Anterior cingulate cortex (tissue), 58 donors: Measurements from ENCODE around the gene KCNMA1.

Source experiments
- DNase-seq, 58 donors: peaks; one replicate each; lab custom pipeline; 2025; lab: John Stamatoyannopoulos, UW

KCNMA1 gene

DNA sequence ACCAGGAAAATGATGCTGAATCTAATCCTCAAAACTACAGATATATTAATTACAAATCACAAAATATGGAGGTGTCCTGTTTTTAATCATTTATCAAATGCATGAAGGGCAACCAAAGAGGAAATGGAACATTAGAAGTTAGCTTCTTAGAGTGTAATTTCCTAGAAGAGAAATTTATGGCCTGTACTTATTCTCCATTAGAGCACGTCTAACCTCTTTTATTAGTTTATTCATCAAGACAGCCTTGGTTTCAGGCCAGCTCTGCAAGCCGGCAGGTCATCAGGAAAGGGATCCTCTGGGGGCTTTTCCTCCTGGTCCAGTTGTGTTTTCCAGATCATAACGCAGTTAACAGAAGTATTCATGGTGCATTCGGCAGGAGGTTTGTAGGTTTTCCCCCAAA, 517.6 kb downstream of the KCNMA1 start:
- no peak for DNase-seq

DNA sequence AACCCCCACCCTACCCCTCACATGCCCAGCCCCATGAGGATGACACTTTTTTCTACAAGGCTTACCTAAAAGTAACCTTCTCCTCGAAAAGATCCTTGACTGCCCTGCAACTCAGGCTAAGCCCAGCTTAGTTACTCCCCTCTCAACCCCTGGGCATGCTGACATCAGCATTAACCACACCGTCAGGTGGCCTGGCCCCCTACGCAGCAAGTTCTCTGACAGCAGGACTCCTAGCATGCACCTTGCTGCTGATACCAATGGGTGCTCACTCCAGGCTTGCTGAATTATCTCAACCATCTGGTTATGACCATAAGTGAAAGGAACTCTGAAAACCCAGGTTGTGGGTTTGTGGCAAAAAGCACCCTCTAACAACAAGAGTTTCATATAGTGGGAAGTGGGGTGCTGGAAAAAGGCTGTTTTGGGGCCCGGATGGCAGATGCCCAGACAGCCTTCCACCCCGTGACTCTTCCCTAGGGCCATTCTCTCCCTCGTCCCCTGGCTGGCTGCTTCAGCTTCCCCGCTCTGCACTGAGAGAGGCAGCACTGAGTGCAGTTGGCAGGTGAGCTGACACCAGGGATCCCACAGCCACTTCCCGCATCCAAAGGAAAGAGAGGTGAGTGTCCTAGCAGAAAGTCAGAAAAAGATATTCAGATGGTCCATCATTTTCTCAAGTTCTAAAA, 518.9 kb downstream of the KCNMA1 start:
- no peak for DNase-seq

DNA sequence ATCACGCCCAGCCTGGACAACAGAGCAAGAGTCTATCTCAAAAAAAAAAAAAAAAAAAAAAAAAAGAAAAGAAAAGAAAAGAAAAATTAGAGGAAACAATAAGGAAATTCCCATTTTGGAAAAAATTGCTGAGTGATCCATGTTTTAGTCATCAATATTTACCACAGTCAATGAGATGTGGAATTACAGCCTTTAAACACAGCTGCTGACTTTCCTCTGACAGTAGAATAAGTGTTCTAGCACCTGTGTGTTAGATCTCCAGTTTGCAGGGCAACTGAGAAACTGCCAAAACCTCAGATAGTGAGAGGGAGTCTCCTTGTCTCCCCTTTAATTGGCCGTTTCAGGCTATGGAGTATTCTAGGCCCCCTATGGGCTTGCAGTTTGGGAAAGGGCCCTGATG, 520.1 kb downstream of the KCNMA1 start:
- DNase-seq: no peak

DNA sequence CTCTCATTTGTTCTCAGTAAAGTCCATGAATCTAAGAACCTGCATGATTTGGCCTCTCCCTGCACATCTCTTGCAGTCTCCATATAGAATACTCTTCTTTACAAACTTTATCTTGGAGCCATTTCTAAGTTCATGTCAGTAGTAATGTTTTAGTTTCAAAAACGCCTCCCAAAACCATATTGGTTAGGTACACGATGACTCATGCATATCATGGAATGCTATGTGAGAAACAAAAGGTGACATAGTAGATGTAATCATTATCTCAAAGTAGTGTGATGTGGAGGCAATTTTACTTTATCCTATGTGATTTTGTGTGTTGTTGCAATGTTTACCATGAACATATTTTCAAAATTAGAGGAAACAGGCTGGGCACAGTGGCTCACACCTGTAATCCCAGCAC, 520.7 kb downstream of the KCNMA1 start:
- DNase-seq: no peak

DNA sequence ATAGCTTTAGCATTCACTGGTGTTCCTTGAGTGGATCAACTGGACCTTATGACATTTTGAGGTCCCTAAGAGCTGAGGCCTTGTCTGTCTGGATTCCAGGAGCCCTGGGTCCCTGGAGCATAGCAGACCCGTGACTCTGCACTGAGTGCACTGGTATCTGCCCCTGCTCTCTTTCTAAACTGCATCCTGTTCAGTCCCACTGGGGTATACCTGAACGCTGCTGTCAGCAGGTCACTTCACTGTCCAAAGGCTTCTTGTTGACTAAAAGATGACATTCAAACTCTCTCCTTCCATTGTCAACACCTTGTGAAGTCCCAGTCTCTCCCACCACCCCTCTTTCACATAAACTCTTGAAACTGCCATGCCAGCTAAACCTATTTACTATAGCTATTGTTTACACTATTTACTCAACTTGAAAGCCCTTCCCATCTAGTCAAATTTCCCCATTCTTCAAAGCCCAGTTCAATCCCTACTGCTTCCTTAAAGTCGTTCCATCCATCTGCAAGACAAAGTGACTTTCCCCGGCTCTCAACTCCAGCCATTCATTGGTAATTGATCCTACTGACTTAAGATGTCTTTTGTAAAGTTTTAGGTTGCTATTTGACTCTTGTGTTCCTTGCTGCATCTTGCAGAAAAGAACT, 523.3 kb downstream of the KCNMA1 start:
- DNase-seq: no peak

DNA sequence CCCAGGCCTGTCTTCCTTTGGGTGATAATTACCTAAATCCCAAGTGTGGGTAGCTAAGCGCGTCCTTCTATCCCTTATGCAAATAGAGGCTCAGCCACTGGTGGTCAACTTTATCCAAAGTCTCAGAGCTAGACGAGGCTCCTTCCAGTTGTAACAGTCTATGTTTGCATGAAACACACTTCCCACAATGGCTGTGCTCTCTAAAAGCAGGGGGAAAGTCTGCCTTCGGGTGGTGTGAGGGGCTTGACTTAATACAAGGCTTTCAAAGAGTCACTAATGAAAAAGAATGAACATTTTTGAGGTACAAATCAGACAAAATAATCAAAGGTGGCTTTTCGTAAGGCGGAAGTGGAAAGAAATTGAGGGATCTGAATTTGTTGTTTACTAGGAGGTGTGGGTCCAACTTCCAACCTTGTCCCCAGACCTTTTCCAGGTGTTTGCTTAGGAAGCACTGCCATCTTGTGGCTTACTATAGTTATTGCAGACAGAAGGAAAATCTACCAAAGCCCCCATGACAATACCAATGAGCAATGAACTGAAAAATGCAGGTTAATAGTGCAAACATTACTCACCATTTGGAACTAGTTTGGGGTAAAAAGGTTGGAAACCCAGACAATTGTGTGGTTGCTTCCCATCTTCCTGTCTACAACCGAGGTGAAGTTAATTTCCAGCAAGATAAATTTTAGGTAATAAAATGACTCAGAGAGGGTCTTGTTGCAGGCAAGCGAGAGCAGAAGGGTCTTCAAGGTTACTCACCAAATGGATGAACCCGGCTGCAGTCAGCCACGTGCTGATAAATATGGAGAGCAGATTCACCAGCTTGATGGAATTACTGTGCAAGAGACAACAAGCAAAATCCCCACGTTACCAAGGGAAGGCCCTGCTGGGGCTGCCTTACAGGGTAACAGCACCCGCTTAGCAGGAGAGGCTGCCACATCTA, 525.7 kb downstream of the KCNMA1 start:
- DNase-seq: peak in 1 of 58 donors; percentile 2

DNA sequence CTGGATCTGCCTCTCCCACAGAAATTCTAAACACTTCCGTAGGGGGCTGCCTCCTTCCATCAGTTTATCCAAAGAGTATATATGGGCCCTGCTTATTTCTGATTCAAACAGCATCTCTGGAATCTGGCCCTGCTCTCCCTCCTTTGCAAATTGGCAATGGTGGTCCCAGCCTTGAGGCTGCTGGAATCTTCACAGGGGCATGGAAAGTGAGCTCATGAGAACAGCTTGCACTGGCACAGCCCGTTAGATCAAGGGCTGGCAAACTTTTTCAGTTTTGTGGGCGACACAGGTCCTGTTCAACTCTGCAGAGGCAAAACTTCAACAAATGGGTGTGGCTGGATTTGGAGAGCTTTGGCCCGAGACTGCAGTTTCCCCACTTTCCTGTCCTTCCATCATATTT, 526.9 kb downstream of the KCNMA1 start:
- DNase-seq: no peak

DNA sequence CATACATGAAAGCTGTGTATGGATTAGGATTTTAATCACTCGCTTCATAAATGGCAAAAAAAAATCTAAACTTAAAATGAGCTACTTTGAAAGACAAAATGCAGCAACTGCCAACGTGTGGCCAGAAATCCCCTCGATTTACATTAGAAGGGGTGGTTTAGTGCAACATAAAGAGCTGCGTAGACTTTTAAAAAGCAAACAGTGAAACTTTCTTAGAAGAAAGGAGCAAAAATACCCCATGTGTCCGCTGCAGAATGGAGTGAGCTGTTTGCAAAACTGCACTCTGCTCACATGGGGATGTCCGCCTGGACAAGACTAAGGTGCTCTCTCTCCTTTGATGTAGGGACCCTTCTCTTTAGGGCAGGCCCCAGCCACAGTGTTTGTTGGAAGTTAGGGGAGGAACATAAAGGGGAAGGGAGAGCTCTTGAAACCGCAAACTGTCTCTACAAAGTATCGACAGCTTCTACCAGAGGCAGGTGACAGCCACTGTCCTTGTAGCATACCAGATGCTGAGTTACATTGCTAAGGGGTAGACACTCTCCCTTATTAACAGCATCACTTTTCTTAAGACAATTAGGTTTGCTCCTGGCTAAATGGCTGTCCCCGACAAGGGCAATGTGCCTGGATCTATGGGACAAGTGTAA, 528.1 kb downstream of the KCNMA1 start:
- no peak for DNase-seq

DNA sequence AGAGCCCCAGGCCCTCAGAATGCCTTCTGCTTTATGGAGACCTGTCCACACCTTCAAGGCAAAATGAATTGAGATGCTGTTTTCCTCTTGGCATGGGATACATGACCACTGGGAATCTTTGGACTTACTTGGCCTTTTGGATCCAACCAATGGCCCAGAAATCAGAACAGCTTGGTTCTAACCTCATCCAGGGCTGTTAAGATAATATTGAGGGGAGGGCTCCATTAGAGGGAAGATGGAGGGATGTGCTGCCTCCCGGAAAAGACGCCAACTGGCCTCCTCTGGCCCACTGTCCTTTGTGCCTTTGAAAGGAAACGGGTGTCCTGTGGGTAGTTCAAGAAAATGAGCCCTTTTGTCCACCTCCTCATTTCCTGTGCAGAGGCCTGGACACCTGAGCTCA, 530.9 kb downstream of the KCNMA1 start:
- no peak for DNase-seq

DNA sequence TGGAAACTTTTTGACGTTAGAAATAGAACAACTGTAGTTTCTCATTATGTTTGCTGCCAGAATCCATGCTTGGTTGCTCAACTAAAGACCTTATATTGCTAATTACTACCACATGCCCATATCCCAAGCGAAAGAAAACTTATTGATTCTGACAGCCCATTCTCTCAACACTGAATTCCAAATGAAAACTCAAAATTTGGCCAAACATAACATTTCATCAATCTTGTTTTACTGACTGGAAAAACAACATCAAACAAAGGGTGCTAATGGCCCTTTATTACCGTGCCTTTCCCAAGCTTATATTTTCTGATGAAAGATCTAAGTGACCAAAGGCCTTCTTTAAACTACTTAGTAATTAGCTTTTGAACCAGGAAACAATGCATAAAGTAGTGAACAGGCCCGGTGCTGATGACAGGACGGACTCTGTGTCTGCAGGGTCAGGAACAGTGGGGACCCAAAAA, 531.8 kb downstream of the KCNMA1 start:
- DNase-seq: no peak

DNA sequence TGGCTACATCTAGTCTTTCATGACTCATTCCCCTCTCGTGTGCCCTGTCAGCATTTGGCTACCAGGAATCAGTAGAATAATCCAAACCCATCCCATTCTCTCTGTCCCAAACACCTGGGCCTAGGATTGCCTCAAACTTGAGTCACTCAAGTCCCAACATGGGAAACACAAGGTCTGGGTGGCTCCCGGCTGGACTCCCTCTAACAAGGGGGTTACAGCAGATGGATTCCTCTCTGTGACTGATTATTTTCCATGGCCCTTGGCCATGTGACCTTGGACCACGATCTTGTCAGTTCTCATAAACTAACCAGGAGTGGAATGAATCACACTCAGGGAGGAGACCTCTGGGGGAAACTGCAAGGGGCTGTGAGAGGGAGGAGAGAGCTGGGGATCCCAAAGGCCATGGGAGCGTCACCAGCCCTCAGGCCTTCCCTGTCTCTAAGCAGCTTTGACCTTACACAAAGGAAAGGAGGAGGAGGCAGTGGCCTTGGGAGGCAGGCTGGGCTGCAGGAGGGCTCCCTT, 533.1 kb downstream of the KCNMA1 start:
- no peak for DNase-seq

DNA sequence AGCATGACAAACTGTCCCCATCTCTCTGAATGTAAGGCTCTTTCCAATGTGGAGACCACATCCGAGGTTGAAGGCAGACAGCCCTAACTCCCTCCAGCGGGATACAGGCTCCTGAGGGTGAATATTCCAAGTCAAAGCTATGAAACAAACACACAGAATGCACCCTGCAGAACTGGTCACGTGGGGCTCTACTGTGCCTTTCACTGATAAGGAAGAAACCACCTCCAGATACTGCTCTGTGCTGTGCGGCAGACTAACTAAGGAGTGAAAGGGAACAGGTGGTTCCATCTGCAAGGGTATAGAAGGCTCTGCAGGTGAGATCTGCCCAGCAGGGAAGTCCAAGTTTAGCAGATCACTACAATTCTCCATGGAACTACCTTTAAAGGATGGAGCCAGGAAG, 534.4 kb downstream of the KCNMA1 start:
- DNase-seq: no peak

DNA sequence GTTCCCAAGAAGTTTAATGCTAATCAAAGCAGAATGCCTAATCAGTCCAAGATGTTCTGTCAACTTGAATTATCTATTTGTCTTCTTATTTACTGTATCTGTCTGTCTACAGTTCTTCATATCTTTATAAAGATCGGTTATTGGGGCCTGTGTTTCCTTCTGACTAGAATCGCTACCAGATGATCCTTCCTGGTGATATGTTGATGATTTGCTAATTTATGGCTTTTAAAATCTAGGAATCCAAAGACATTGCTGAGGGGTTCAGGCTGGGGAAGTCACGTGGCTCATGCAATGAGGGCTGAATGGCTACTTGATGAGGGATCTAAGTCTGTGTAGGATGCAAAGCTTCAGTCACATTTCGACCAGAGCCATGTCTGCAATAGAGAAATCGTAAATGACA, 536.3 kb downstream of the KCNMA1 start:
- DNase-seq: no peak

DNA sequence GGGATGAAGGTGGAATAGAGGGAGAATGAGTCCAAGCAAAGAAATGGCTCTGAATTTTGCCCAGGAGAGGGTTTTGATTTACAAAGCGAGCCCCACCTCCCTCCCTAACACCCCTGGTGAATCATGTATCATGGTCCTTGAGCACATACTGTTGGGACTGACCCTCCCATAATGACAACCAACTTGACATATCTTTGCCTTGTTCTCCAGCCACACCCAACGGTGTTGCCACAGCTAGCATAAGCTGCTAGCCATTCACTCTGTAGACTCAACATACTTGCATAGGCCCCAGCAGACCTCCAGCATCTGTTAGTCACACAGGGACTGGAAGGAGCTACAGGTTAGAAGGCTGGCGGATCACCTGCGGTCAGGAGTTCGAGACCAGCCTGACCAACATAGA, 538.5 kb downstream of the KCNMA1 start:
- no peak for DNase-seq

DNA sequence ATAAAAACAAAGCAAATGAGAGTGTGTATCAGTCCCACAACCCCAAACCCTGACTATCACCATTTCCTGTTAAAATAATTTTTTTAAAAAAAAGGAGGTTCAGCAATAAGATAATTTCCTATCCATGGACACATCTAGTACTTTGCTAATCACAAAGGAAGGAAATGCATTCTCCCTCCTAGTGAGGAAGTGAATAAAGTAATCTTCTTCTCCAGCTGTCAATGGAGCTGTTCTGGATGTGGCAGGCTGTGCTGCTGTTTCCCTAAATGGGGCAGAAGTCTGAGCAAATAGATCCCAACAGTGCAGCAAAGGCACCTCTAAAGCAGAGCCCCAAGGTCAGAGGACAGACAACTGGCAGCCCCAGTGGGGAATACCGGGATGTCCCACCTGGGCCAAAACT, 540.0 kb downstream of the KCNMA1 start:
- no peak for DNase-seq

DNA sequence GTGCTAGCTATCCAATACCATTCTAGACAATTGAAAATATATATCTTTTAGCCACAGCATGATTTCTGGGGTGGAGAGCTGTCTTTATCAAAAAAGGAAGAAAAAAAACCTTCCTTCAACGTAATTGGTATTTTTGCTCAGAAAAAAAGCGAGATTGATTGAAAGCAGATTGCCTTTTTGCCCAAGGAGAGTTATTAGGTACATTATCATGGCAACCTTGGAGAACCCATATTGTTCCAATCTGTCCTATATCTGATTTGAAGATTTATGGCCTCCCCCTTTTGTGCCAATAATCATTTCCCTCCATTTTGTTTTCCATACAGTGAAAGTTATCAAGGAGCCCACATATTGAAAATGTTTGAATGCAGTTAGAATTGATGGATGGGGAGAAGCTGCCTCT, 544.5 kb downstream of the KCNMA1 start:
- no peak for DNase-seq

DNA sequence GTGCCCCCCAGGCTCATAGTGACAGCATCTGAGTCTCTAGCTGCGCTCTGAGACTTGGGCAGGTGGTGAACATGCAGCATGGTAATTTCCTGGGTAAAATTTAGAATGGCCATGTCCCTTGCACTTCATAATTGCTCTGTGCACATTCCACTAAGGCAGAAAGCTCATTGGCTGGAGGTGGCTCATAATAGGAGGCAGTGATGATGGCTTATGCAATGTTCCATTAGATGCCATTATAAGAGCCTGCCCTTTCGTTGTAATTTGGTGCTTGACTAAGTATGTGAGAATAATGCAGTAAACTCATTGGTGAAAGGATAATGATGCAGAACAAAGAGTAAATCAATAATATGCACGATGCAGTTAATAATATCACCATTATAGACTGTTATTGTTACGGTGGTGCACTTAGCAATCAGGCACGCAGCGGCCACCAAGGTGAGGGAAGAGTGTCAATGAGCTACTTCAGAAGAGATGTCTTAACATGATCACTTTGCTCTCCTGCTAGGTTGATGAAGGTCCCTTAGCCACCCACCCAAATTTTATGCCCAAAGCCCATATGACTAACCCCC, 545.9 kb downstream of the KCNMA1 start:
- no peak for DNase-seq

DNA sequence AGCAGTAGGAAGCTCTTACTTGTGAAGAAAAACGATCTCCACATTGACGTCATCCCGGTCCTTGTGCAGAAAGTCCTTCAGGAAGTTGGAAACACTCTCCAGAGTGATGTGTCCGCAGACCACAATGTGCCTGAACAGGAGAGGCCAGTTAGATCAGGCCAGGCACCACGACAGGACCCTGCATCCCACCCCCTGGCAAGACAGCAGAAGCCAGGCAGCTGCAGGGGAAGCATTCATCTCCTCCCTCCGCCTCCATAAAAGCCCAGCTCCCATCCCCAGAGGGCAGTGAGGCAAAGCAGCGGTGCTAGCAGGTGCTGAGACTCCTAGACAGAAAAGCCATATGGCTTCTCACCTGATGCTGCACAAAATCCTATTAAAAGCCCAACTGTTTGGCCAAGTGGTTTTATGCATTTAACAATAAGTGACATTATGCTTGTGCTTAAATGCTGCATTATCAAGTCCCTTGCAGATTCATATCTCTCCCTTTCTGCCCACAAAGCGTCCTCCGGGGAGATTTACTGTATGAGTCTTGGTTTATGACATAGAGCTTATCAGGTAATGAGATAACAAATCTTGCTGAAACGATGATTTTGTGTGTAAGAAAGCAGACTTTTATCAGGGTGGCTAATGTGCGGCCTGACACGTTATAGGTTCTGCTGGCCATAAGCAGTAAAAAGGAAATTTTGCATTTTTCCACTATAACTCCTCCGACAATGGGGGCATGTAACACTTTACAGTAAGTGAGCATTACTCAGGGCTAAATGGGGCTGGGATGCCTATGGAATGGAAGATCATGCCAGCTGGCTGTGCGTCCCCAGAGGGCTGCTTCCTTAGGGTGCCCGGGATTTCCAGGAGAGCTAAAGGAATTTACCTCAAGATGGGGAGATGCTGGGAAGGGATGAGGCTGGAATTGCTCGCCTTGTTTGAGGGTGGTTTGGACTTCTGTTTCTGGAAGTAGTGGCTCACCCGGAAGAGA, 546.9 kb downstream of the KCNMA1 start:
- no peak for DNase-seq

DNA sequence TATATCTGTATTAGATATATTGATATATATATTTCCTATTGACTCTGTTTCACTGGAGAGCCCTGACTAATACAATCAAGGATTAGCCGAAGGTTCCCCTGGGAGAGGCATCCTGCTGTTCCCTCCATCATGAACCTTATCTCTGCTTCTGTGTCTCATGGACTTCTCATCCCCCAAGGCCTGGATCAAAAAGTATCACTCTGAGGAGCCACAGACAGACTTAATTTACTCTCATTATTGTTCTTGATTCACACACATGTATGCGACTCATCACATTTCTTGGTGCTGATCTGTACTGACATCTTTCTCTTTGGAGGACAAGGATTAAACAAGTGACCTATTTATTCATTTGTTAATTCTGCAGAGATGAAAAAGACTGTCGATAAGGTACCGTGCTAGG, 550.2 kb downstream of the KCNMA1 start:
- no peak for DNase-seq
